Smooth muscle cell (in vitro differentiated cells): Measurements from ENCODE around the gene MICA. TPM values are rescaled to one million over a fixed set of nuclear protein-coding genes. Genes with fewer than 3 reads are reported as not detected.

Experiments used
- DNase-seq: peaks from one replicate; lab custom pipeline; 2025; ENCODE audit not compliant: unreplicated experiment; lab: John Stamatoyannopoulos, UW
- H2AFZ ChIP-seq: fragments of 200-600 bp; sonication (generic); 2 replicates; pipeline ENCODE4 v1.6.0; 2016; ENCODE audit warnings: antibody characterized with exemption, low read depth, mild to moderate bottlenecking
- H3F3A ChIP-seq: fragments of 200-600 bp; sonication (generic); 2 replicates; pipeline ENCODE4 v1.6.0; 2017; ENCODE audit warnings: antibody characterized with exemption, low read depth
- H3K27ac ChIP-seq: fragments of 200-600 bp; sonication (generic); 2 replicates; pipeline ENCODE4 v1.5.1; 2016; ENCODE audit warnings: low read depth, mild to moderate bottlenecking
- H3K27me3 ChIP-seq: fragments of 200-600 bp; sonication (generic); 2 replicates; pipeline ENCODE4 v1.6.1; 2016; ENCODE audit warnings: low read depth, mild to moderate bottlenecking
- H3K36me3 ChIP-seq: fragments of 200-600 bp; sonication (generic); 2 replicates; pipeline ENCODE4 v1.5.1; 2016; ENCODE audit warnings: low read depth
- H3K4me1 ChIP-seq: fragments of 200-600 bp; sonication (generic); 2 replicates; pipeline ENCODE4 v1.5.1; 2016; ENCODE audit warnings: low read depth
- H3K4me2 ChIP-seq: fragments of 200-600 bp; sonication (generic); 2 replicates; pipeline ENCODE4 v1.6.0; 2016; ENCODE audit warnings: mild to moderate bottlenecking
- H3K4me3 ChIP-seq: fragments of 200-600 bp; sonication (generic); 2 replicates; pipeline ENCODE4 v1.5.1; 2016; ENCODE audit warnings: mild to moderate bottlenecking
- H3K79me2 ChIP-seq: fragments of 200-600 bp; sonication (generic); 2 replicates; pipeline ENCODE4 v1.6.0; 2016; ENCODE audit warnings: low read depth, mild to moderate bottlenecking
- H3K9ac ChIP-seq: fragments of 200-600 bp; sonication (generic); 2 replicates; pipeline ENCODE4 v1.6.0; 2016; ENCODE audit warnings: low read depth
- H3K9me3 ChIP-seq: fragments of 200-600 bp; sonication (generic); replicated peaks from 2 replicates; pipeline ENCODE4 v1.5.1; 2016; ENCODE audit warnings: low read depth
- H4K20me1 ChIP-seq: fragments of 200-600 bp; sonication (generic); 2 replicates; pipeline ENCODE4 v1.6.0; 2016; ENCODE audit warnings: low read depth
- CTCF ChIP-seq: fragments of 200-600 bp; sonication (generic); IDR thresholded peaks from 2 replicates; pipeline ENCODE4 v1.5.1; 2017; ENCODE audit warnings: borderline replicate concordance, mild to moderate bottlenecking, antibody characterized with exemption; ENCODE audit not compliant: insufficient read depth, poor library complexity, severe bottlenecking
- WGBS: methylation state at CpG from one replicate; pipeline ENCODE4 v1.1.7; 2016; ENCODE audit warnings: low lambda C conversion rate; 5-methylcytosine and 5-hydroxymethylcytosine counted together
- polyA plus RNA-seq: library from polyadenylated mRNA; unstranded; fragments of >200 nt; fragmentation: Nextera tagmentation; extraction: Ambion mirVana; gene quantifications from 2 replicates; pipeline ENCODE4 v1.2.1, GENCODE V29; 2016
- total RNA-seq: library from RNA; depleted of rRNA; stranded (reverse); fragments of >200 nt; gene quantifications from 2 replicates; pipeline ENCODE4 v1.2.3, GENCODE V29; 2014

MICA gene
- total and polyA plus RNA-seq, 2 experiments from 2014 or later: 54.2 to 60.8 TPM

- no peak for DNase-seq
- Histone ChIP-seq H3K9me3 (no peaks in the 10 kb centered on the region), H3K9ac (no peak overlapping the region), H4K20me1 (no peaks in the 10 kb centered on the region), H3F3A (no peaks in the 10 kb centered on the region), H3K27ac (no peak overlapping the region), H3K79me2 (no peaks in the 10 kb centered on the region), H2AFZ (no peak overlapping the region), H3K36me3 (no peaks in the 10 kb centered on the region), H3K27me3 (peaks cover 14% of the 10 kb centered on the region), H3K4me1 (no peaks in the 10 kb centered on the region), H3K4me2 (no peak overlapping the region), H3K4me3 (no peak overlapping the region)
- TF ChIP-seq CTCF: no peak
Measured at GRCh38 chr6:31375699-31376098, 27.7 kb upstream of the MICA start.

- no peak for DNase-seq
- H4K20me1 ChIP-seq: no peaks in the 10 kb centered on the region
- H3K27ac ChIP-seq: no peak overlapping the region
- H3K9ac ChIP-seq: no peak overlapping the region
- H3K4me2 ChIP-seq: no peak overlapping the region
- no peaks in the 10 kb centered on the region for H3F3A ChIP-seq
- no peaks in the 10 kb centered on the region for H3K36me3 ChIP-seq
- no peak overlapping the region for H3K4me3 ChIP-seq
- H3K4me1 ChIP-seq: no peaks in the 10 kb centered on the region
- no peak overlapping the region for H2AFZ ChIP-seq
- H3K27me3 ChIP-seq: peaks cover 14% of the 10 kb centered on the region
- no peaks in the 10 kb centered on the region for H3K79me2 ChIP-seq
- 63% methylated on average over 3 of the region's 4 CpGs for WGBS
- no peak for TF ChIP-seq CTCF
- H3K9me3 ChIP-seq: no peaks in the 10 kb centered on the region
Measured at GRCh38 chr6:31377029-31377428, 26.4 kb upstream of the MICA start.

- Histone ChIP-seq H3K4me1 (no peaks in the 10 kb centered on the region), H3K27ac (no peak overlapping the region), H3K4me2 (no peak overlapping the region), H3K79me2 (no peaks in the 10 kb centered on the region), H3K9me3 (no peaks in the 10 kb centered on the region), H4K20me1 (no peaks in the 10 kb centered on the region), H3K9ac (no peak overlapping the region), H3K27me3 (peaks cover 14% of the 10 kb centered on the region), H3F3A (no peaks in the 10 kb centered on the region), H3K36me3 (no peaks in the 10 kb centered on the region), H2AFZ (no peak overlapping the region), H3K4me3 (no peak overlapping the region)
- TF ChIP-seq CTCF: no peak
- no peak for DNase-seq
- WGBS: 73% methylated on average over 9 of the region's 9 CpGs
Measured at GRCh38 chr6:31378062-31378720, 25.2 kb upstream of the MICA start.

- TF ChIP-seq CTCF: no peak
- no peak overlapping the region for H3K27ac ChIP-seq
- H3K9ac ChIP-seq: no peak overlapping the region
- no peaks in the 10 kb centered on the region for H3K9me3 ChIP-seq
- WGBS: 74% methylated on average over 6 of the region's 6 CpGs
- H3K79me2 ChIP-seq: no peaks in the 10 kb centered on the region
- H3K27me3 ChIP-seq: peaks cover 14% of the 10 kb centered on the region
- H2AFZ ChIP-seq: no peak overlapping the region
- no peaks in the 10 kb centered on the region for H3K4me1 ChIP-seq
- DNase-seq: no peak
- no peaks in the 10 kb centered on the region for H3K36me3 ChIP-seq
- H4K20me1 ChIP-seq: no peaks in the 10 kb centered on the region
- H3F3A ChIP-seq: no peaks in the 10 kb centered on the region
- H3K4me3 ChIP-seq: no peak overlapping the region
- H3K4me2 ChIP-seq: no peak overlapping the region
Measured at GRCh38 chr6:31378721-31379103, 24.7 kb upstream of the MICA start.
